H1 (cell line): ENCODE data around the gene WBP1L. TPM values are rescaled to one million over a fixed set of nuclear protein-coding genes. Genes with fewer than 3 reads are reported as not detected.

Experiments
- CTCF ChIA-PET: fragments of 300-600 bp; sonication (Branson Sonifier 250); formaldehyde crosslinking; loops from one replicate; lab custom pipeline; 2021; ENCODE audit not compliant: partially characterized antibody; lab: Charles Lee
- POLR2A ChIA-PET: fragments of 300-600 bp; sonication (Branson Sonifier 250); formaldehyde crosslinking; loops from one replicate; lab custom pipeline; 2021; ENCODE audit warnings: inconsistent platforms; ENCODE audit not compliant: partially characterized antibody; lab: Charles Lee
- DNase-seq, 2 experiments: peaks; one replicate each; pipeline versions ENCODE4 v3.0.0 to v3.0.0-alpha.2; 2010 to 2022; ENCODE audit warnings: low spot score in 2 of 2, low read depth in 1 of 2, mixed read lengths in 1 of 2
- FAIRE-seq: peaks from 2 replicates; lab custom pipeline; 2011; peaks lifted over from hg19 to GRCh38; lab: Jason Lieb, UNC
- H2AFZ ChIP-seq: 2 replicates; pipeline ENCODE4 v1.8.1; 2012; ENCODE audit warnings: low read length, inconsistent platforms
- H2AK5ac ChIP-seq: 2 replicates; pipeline ENCODE4 v1.6.1; 2013; ENCODE audit warnings: low read depth, low read length
- H2BK120ac ChIP-seq: replicated peaks from 2 replicates; pipeline ENCODE3; 2013; ENCODE audit warnings: low read depth, low read length, inconsistent platforms
- H2BK12ac ChIP-seq: 2 replicates; pipeline ENCODE4 v1.6.1; 2013; ENCODE audit warnings: low read depth, low read length
- H2BK15ac ChIP-seq: 2 replicates; pipeline ENCODE4 v1.6.1; 2013; ENCODE audit warnings: low read length
- H2BK20ac ChIP-seq: 2 replicates; pipeline ENCODE4 v1.6.1; 2013; ENCODE audit warnings: low read length
- H2BK5ac ChIP-seq: 2 replicates; pipeline ENCODE4 v1.6.1; 2013; ENCODE audit warnings: low read depth, low read length
- H3K14ac ChIP-seq: 2 replicates; pipeline ENCODE4 v1.6.1; 2013; ENCODE audit warnings: inconsistent platforms; ENCODE audit not compliant: insufficient read length
- H3K18ac ChIP-seq: 2 replicates; pipeline ENCODE4 v1.6.1; 2013; ENCODE audit warnings: low read length; ENCODE audit errors: extremely low read depth
- H3K23ac ChIP-seq: 2 replicates; pipeline ENCODE4 v1.6.1; 2013; ENCODE audit warnings: inconsistent platforms; ENCODE audit not compliant: insufficient read length
- H3K23me2 ChIP-seq: 2 replicates; pipeline ENCODE4 v1.6.1; 2013; ENCODE audit warnings: low read depth, low read length
- H3K27ac ChIP-seq: 2 replicates; pipeline ENCODE4 v1.6.1; 2011; ENCODE audit warnings: low read depth, low read length, inconsistent platforms
- H3K27me3 ChIP-seq, 4 experiments: replicated peaks in 1 of 4; 1 replicate in 1 of 4; 2 replicates in 3 of 4; pipeline versions ENCODE4 v1.6.1 to v1.8.1; 2011 to 2013; ENCODE audit warnings: low read length in 3 of 4, mild to moderate bottlenecking in 3 of 4, inconsistent platforms in 2 of 4, mixed read lengths in 2 of 4, moderate library complexity in 1 of 4; ENCODE audit not compliant: control insufficient read depth in 3 of 4, insufficient read depth in 3 of 4; ENCODE audit errors: extremely low read depth in 1 of 4
- H3K36me3 ChIP-seq, 4 experiments: 2 replicates each; pipeline versions ENCODE4 v1.6.1 to v1.8.1; 2011 to 2013; ENCODE audit warnings: mild to moderate bottlenecking in 4 of 4, low read length in 3 of 4, moderate library complexity in 2 of 4, control low read depth in 1 of 4, inconsistent platforms in 1 of 4; ENCODE audit not compliant: insufficient read depth in 4 of 4, control insufficient read depth in 2 of 4
- H3K4ac ChIP-seq: replicated peaks from 2 replicates; pipeline ENCODE3; 2013; ENCODE audit warnings: low read length, low read depth, mixed read lengths, inconsistent platforms; ENCODE audit not compliant: insufficient read length
- H3K4me1 ChIP-seq, 4 experiments: replicated peaks in 1 of 4; 1 replicate in 1 of 4; 2 replicates in 3 of 4; pipeline versions ENCODE4 v1.6.1 to v1.8.1; 2011 to 2013; ENCODE audit warnings: low read length in 3 of 4, inconsistent platforms in 2 of 4, mixed read lengths in 1 of 4; ENCODE audit not compliant: insufficient read depth in 4 of 4, control insufficient read depth in 3 of 4
- H3K4me2 ChIP-seq, 2 experiments: 2 replicates each; pipeline versions ENCODE4 v1.6.1 to v1.8.1; 2011 to 2013; ENCODE audit warnings: low read depth in 2 of 2, low read length in 2 of 2, control low read depth in 1 of 2, inconsistent platforms in 1 of 2, mild to moderate bottlenecking in 1 of 2; ENCODE audit not compliant: insufficient read depth in 1 of 2
- H3K4me3 ChIP-seq, 4 experiments: fragments of 200-600, 300-600 bp in 1 of 4; sonication (generic), shearing (Covaris generic), sonication (Bioruptor Twin) in 1 of 4; 2 replicates each; pipeline versions ENCODE4 v1.5.1 to v1.8.1; 2011 to 2016; ENCODE audit warnings: low read length in 4 of 4, low read depth in 3 of 4, control low read depth in 2 of 4, inconsistent platforms in 2 of 4, mild to moderate bottlenecking in 2 of 4, mixed read lengths in 1 of 4, moderate library complexity in 1 of 4; ENCODE audit not compliant: insufficient read depth in 2 of 4; ENCODE audit errors: extremely low read depth in 1 of 4
- H3K56ac ChIP-seq: replicated peaks from 2 replicates; pipeline ENCODE3; 2013; ENCODE audit warnings: low read depth, mild to moderate bottlenecking, mixed read lengths, low read length, inconsistent platforms; ENCODE audit not compliant: insufficient read length
- H3K79me1 ChIP-seq: 2 replicates; pipeline ENCODE4 v1.6.1; 2013; ENCODE audit warnings: low read depth, low read length, control low read depth
- H3K79me2 ChIP-seq, 2 experiments: 2 replicates each; pipeline versions ENCODE4 v1.6.1 to v1.8.1; 2012 to 2013; ENCODE audit warnings: low read length in 2 of 2, mild to moderate bottlenecking in 2 of 2, inconsistent platforms in 1 of 2; ENCODE audit not compliant: insufficient read depth in 2 of 2, control insufficient read depth in 1 of 2
- H3K9ac ChIP-seq, 4 experiments: replicated peaks in 1 of 4; 1 replicate in 1 of 4; 2 replicates in 3 of 4; pipeline versions ENCODE4 v1.6.1 to v1.8.1; 2011 to 2013; ENCODE audit warnings: low read depth in 3 of 4, low read length in 3 of 4, control low read depth in 2 of 4, mild to moderate bottlenecking in 2 of 4, moderate library complexity in 2 of 4, inconsistent platforms in 1 of 4; ENCODE audit errors: extremely low read depth in 1 of 4
- H3K9me3 ChIP-seq, 2 experiments: 2 replicates each; pipeline versions ENCODE4 v1.6.1 to v1.8.1; 2012 to 2013; ENCODE audit warnings: mild to moderate bottlenecking in 2 of 2, moderate library complexity in 2 of 2, control low read depth in 1 of 2, inconsistent platforms in 1 of 2, low read depth in 1 of 2, low read length in 1 of 2, mixed read lengths in 1 of 2; ENCODE audit not compliant: insufficient read depth in 2 of 2
- H4K20me1 ChIP-seq, 2 experiments: replicated peaks in 1 of 2; 2 replicates each; pipeline versions ENCODE3 to v1.8.1; 2011 to 2013; ENCODE audit warnings: inconsistent platforms in 2 of 2, low read length in 2 of 2, mild to moderate bottlenecking in 1 of 2; ENCODE audit not compliant: insufficient read depth in 2 of 2, control insufficient read depth in 1 of 2
- H4K5ac ChIP-seq: 2 replicates; pipeline ENCODE4 v1.6.1; 2013; ENCODE audit warnings: low read length, low read depth, mixed read lengths, inconsistent platforms; ENCODE audit not compliant: insufficient read length
- H4K8ac ChIP-seq: 2 replicates; pipeline ENCODE4 v1.8.0; 2013; ENCODE audit warnings: mild to moderate bottlenecking, moderate library complexity, low read length, inconsistent platforms; ENCODE audit not compliant: insufficient read depth; ENCODE audit errors: extremely low read depth
- H4K91ac ChIP-seq: replicated peaks from 2 replicates; pipeline ENCODE3; 2013; ENCODE audit warnings: low read length, mixed read lengths, inconsistent platforms; ENCODE audit not compliant: insufficient read length
- CBX5 ChIP-seq: fragments of 300-800, 300-1000 bp; sonication (generic); IDR thresholded peaks from 2 replicates; pipeline ENCODE4 v1.7.1; 2016; ENCODE audit warnings: antibody characterized with exemption, low read length, low read depth
- CREB1 ChIP-seq: IDR thresholded peaks from 2 replicates; pipeline ENCODE4 v1.6.1; 2012; ENCODE audit warnings: inconsistent platforms
- GTF2F1 ChIP-seq: IDR thresholded peaks from 2 replicates; pipeline ENCODE4 v1.6.1; 2012; ENCODE audit warnings: low read depth, low read length, improper control_type of control experiment, borderline replicate concordance
- JUND ChIP-seq: IDR thresholded peaks from 2 replicates; pipeline ENCODE4 v1.6.1; 2011; ENCODE audit warnings: mild to moderate bottlenecking, improper control_type of control experiment, low read length
- KDM5A ChIP-seq: fragments of 200-600 bp; IDR thresholded peaks from 2 replicates; pipeline ENCODE4 v1.7.1; 2012; ENCODE audit warnings: mild to moderate bottlenecking, low read length, inconsistent platforms, mixed read lengths
- SP2 ChIP-seq: IDR thresholded peaks from 2 replicates; pipeline ENCODE4 v1.6.1; 2012; ENCODE audit warnings: mild to moderate bottlenecking, low read length, inconsistent platforms
- TBP ChIP-seq: IDR thresholded peaks from 2 replicates; pipeline ENCODE4 v1.6.1; 2011; ENCODE audit warnings: low read depth, low read length, improper control_type of control experiment
- WGBS, 2 experiments: shearing (Covaris generic) in 1 of 2; methylation state at CpG; one replicate each; pipeline versions ENCODE4 v1.1.6 to v1.1.7; 2013 to 2015; ENCODE audit warnings: low lambda C conversion rate in 2 of 2, mixed read lengths in 2 of 2, inconsistent platforms in 1 of 2, low coverage in 1 of 2, missing lambda C conversion rate in 1 of 2; ENCODE audit not compliant: insufficient replicate concordance in 2 of 2, insufficient coverage in 1 of 2, insufficient read length in 1 of 2; ENCODE audit errors: extremely low coverage in 1 of 2, missing lambda C conversion rate in 1 of 2; 5-methylcytosine and 5-hydroxymethylcytosine counted together
- polyA plus RNA-seq, 7 experiments: library from polyadenylated mRNA; depleted of rRNA in 3 of 7; stranded (reverse) in 5 of 7; unstranded in 2 of 7; fragments of >200 nt in 5 of 7; fragments of 200-250 nt in 2 of 7; gene quantifications; 1 replicate in 5 of 7; 2 replicates in 1 of 7; 4 replicates in 1 of 7; pipeline versions ENCODE4 v1.2.1 to v1.2.3, GENCODE V29; 2011 to 2013; ENCODE audit warnings: missing spikeins in 2 of 7, mixed read lengths in 2 of 7
- total RNA-seq: library from RNA; stranded (reverse); fragmentation: NEBNext Ultra II Directional; extraction: Animal tissue kit (Norgen Biotek cat#: 25700); gene quantifications from 2 replicates; pipeline ENCODE4 v1.2.1, GENCODE V29; 2021
- TF ChIP-seq, protein P1 (sequence below): IDR thresholded peaks from 2 replicates; pipeline ENCODE4 v1.6.1; 2012; ENCODE audit warnings: inconsistent platforms

WBP1L gene
- total and polyA plus RNA-seq, 2 of the 8 experiments (the other 6 are each of a cell fraction or from before 2014, with no cell fraction given), result 26.6 to 29.9 TPM

DNA sequence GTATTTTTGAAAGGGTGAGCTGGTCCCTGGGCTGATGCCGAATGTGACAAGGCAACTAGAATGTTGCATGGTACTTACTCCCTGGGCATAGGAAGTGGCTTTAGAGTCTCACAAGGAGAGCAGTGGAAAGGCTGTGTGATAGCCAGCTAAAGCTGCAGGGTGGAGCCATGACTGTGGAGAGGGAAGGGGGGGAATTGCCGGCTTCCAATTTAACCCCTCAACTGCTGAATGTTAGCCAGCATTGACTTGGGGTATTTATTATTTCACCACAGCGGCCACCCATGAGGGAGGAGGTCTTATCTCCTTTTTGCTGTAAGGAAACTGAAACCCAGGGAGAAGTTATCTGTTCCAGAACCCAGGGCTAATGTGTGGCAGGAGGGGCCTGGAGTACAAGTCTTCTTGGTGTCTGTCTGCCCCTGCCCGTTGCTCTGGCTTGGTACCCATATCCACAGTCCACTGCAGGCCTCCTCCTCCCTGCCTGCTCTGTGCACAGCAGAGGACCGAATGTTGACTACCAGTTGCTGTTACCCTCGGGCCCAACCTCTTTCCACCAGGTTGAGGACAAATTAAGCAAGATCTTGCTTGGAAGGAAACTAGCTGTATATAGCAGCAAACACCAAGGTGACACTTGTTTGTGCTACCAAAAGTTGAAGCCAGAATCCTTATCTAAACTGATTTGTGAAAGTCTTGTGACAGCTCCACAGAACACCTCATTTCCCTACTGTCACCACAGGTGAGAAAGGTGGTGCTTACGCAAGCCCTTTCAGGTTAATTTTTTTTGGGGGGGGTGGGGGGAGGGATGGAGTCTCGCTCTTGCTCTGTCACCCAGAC lies 37.6 kb downstream of the WBP1L start:
- no peak overlapping the region for H3K9ac ChIP-seq
- H3K14ac ChIP-seq, result no peak overlapping the region
- WGBS, 2 experiments, result 58% methylated on average over 7 of the region's 8 CpGs; no CpG with 5 or more reads in 1 of the 2 experiments
- H2BK5ac ChIP-seq, result 0 out of 2 replicates have a peak overlapping the region, but pooled peaks have one; percentile 30
- peaks cover 2 to 6% of the 10 kb centered on the region in 2 experiments for H4K20me1 ChIP-seq
- no peaks in the 10 kb centered on the region; a peak in 2 of 7 replicates for H3K27me3 ChIP-seq
- H2AK5ac ChIP-seq, result no peak overlapping the region
- no peak overlapping the region for H4K5ac ChIP-seq
- no peak overlapping the region for H2AFZ ChIP-seq
- H2BK20ac ChIP-seq, result no peak overlapping the region
- peak overlapping the region; percentile 58 for H3K4ac ChIP-seq
- POLR2A ChIA-PET, result interaction anchor here (0.6 to 1.0 kb wide), 4 partner anchors 19 to 35 kb away, joined by 3 to 4 read pairs (median 3); no protein-coding TSS in a partner anchor
- H3K4me1 ChIP-seq, result peaks cover 14 to 27% (median 24%) of the 10 kb centered on the region in 4 experiments
- H2BK120ac ChIP-seq, result no peak overlapping the region
- H3K4me2 ChIP-seq, result 0 out of 4 replicates have a peak overlapping the region, but pooled peaks of 1 of the 2 experiments have one; percentile 1
- H3K23ac ChIP-seq, result no peak overlapping the region
- 0 out of 2 replicates have a peak overlapping the region, but pooled peaks have one; percentile 14 for H2BK12ac ChIP-seq
- no peak overlapping the region for H2BK15ac ChIP-seq
- TF ChIP-seq CBX5 (no peak), SP2 (no peak), CREB1 (no peak), KDM5A (no peak), JUND (no peak), TBP (no peak), GTF2F1 (no peak)
- TF ChIP-seq, protein P1, sequence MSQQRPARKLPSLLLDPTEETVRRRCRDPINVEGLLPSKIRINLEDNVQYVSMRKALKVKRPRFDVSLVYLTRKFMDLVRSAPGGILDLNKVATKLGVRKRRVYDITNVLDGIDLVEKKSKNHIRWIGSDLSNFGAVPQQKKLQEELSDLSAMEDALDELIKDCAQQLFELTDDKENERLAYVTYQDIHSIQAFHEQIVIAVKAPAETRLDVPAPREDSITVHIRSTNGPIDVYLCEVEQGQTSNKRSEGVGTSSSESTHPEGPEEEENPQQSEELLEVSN, result no peak
- TF ChIP-seq, all 59 proteins: peak for 0
- H4K91ac ChIP-seq, result peak overlapping the region; percentile 79
- H4K8ac ChIP-seq, result no peak overlapping the region
- H3K9me3 ChIP-seq, result no peaks in the 10 kb centered on the region
- no peak overlapping the region for H3K27ac ChIP-seq
- CTCF ChIA-PET, result interaction anchor here (0.9 to 1.6 kb wide), 2 partner anchors 50 to 54 kb away, joined by 3 read pairs; no protein-coding TSS in a partner anchor
- no peaks in the 10 kb centered on the region for H3K79me2 ChIP-seq
- H3K79me1 ChIP-seq, result peaks cover 6% of the 10 kb centered on the region
- FAIRE-seq (no peak), DNase-seq (no peak)
- no peak overlapping the region for H3K4me3 ChIP-seq
- no peak overlapping the region for H3K56ac ChIP-seq
- peak overlapping the region; percentile 7; the same call in 1 of the 2 replicates for H3K18ac ChIP-seq
- no peaks in the 10 kb centered on the region for H3K23me2 ChIP-seq
- H3K36me3 ChIP-seq, result no peaks in the 10 kb centered on the region
